Measurements from ENCODE around the gene C9.

- TF ChIP-seq CTCF (IDR thresholded peaks at IDR 0.05) (no peak), EZH2 (IDR thresholded peaks at IDR 0.05; ENCODE audit: borderline replicate concordance, insufficient read depth, low read depth, low read length, poor library complexity, severe bottlenecking) (no peak)
Measured at GRCh38 chr5:39266442-39266841, 97.9 kb downstream of the C9 start.
